HG03469 (cell line): ENCODE measurements around the gene DDX59.
A peak's percentile ranks its signal among the peaks of the same experiment; 100 is the strongest.

Experiments
- ATAC-seq: cut with Tn5 transposase; IDR thresholded peaks from one replicate; pipeline ENCODE4 v1.9.1; 2021; ENCODE audit warnings: mild to moderate bottlenecking, moderate library complexity, moderate number of reproducible peaks; ENCODE audit not compliant: unreplicated experiment

Gene DDX59

DNA sequence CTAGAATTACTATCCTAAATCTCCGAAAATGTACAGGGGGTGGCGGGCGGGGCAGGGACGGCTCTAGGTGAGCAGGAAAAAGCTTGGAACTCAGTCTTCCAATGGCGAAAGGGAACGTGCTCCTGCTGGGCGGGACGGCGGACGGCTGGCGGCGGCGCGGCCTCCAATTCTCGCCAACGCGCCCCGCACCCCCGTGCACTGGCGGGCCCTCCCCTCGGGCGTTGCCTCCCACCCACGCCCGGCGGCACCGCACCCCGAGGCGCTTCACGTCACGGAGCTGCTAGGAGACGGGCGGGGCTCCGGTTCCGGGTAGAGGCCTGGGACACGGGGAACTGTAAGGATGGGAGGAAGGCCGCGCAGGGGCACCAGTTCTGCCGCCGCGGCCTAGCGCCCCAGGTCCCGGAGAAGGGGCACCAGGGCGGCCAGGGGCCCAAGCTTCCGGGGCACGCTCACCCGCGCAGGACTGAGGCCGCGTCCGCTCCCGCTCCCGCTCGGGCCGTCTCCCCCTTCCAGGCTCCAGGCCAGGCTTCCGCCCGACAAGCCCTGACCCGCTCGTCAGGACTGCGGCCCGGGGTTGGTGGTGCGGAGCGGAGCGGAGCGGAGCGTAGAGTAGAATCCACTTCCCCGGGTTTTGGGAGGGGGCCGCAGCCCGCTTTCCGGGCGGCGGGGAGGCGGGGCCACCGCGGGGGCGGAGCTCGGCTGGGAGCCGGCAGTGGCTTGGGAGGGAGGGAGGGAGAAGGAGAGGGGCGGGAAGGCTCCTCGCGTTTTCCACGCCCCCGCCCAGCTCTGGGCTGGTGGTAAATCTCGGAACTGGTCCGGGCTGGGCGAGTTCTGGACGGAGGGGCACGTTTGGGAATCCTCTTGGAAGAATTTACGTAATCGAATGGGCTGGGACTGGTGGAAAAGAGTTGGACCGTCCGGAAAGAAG is at the start of gene DDX59:
TSS of gene DDX59 (minus strand) at position 594 of the 928 bp plus-strand sequence. CDS start 3,167 bp downstream, outside the sequence.
- peak; percentile 70 for ATAC-seq

DNA sequence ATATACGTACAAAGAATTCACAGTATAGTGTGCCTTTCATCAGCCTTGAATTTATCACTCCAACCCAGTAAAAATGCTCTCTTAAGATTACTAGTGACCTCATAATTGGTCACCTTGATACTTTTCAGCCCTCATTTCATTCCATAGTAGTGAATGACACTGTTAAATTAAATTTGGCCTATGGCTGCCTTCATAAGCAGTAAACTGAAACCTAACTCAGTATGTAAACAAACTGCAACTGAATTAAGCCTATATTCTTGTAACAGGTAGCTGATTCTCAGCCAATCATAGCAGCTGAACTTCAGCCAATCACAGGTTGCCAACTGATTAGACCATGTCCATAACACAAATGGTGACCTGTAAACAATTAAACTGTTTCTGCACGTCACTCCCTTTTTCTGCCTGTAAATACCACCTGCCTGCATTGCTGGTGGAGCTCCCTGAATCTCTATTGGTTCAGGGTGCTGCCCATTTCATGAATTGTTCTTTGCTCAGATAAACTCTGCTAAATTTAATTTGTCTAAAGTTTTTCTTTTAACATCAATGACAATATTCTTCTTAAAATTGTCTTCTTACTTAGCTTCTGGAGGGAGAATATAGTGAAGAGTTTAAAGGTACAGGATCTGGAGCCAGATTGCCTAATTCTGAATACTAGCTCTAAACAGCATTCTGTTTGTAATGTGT is 44.9 kb upstream of the DDX59 start:
- no peak for ATAC-seq

DNA sequence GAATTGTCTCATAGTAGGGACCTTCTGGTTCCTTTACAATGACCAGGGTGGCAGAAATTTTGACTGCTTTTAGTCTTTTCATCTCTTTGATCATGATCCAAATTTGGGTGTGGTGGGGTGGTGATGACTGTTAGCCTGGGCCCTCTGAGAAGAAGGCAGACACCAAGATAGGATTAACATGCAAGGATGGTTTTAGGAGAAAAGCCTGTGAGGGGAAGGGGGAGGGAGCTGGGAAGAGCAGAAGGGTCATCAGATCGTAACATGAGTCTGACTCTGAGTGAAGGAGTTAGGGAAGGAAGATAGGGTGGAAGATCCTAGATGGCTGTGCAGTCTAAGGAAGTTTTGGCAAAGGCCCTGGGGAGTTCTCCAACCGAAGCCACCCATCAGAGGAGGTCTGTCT is 40.5 kb upstream of the DDX59 start:
- ATAC-seq = no peak

DNA sequence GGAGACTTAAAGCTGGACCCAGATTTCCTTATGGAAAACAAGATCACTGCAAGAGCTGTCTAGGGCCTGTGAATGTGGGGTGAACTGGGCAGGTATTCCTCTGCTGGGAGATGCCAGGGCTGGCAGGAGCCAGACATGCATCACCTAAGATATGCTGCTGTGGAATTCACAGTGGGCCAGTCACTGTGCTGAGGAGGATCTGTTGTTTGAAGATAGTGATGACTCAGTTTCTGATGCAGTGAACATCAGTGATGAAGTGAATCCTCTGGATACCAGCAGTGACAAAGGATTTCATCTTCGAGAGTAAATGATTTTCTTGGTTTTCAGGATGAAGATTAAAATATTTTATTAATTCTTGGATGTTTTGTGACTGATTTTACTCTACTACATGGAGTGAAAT is 39.1 kb upstream of the DDX59 start:
- no peak for ATAC-seq

DNA sequence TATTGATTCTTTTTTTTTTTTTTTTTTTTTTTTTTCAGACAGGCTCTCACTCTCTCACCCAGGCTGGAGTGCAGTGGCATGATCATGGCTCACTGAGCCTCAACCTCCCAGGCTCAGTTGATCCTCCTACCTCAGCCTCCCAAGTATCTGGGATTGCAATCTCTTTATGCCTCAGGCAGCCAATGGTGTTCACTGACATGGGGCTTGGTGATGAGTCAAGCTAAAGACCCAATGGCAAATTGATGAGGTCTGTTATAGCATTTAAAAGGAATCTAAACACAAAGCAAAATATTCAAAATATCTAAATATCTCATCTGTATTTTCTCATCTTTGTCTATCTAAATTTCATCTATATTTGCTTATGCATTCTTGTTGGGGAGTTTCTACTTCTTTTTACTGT is 38.5 kb upstream of the DDX59 start:
- ATAC-seq = no peak

DNA sequence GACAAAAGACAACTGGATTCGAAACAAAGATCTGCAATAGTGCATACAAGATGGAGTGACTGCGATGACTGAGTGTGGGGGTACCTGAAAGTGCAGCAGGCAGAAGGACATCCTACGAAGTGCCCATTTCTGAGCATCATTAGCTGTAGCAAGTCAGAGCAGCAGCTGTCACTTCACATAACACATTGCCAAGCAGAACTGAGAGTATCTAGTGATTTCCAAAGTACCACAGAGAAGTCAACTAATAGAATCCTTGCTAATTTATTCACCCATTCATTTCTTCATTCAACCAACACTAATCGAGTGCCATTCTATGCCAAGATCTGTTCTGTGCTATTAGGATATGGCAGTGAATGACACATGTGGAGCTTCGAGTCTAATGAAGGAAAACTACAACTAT is 37.4 kb upstream of the DDX59 start:
- ATAC-seq = no peak

DNA sequence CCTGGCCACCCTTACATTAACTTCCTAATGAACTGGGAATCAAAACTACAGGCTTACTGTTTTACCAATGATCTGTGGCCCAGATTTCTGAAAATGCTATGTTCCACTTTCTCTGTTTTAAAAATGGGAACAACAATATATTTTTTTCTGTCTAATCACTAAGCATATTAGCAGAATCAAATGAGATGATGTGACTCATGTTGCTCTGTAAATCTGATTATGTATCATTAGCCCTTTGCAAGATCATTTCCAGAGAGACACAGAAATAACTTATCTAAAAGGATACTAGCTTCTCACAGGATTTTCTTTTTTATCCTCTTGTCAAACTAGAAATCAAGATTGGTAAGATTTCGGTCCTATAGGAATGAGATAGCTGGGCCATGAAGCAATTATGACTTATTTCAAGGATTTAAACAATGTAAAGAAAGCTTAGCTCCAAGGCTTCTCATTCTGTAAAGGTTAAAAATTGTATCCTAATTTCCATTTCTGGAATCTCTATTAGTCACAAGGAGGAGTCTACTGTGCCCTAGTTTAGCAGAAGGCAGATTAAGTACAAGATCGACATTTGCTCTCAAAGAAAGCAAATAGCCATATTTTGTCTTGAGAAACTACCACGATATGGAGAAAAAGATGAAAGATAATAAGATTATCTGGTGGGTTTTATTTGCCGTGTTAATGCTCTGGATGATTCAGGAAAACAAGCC is 36.6 kb upstream of the DDX59 start:
- ATAC-seq = no peak

DNA sequence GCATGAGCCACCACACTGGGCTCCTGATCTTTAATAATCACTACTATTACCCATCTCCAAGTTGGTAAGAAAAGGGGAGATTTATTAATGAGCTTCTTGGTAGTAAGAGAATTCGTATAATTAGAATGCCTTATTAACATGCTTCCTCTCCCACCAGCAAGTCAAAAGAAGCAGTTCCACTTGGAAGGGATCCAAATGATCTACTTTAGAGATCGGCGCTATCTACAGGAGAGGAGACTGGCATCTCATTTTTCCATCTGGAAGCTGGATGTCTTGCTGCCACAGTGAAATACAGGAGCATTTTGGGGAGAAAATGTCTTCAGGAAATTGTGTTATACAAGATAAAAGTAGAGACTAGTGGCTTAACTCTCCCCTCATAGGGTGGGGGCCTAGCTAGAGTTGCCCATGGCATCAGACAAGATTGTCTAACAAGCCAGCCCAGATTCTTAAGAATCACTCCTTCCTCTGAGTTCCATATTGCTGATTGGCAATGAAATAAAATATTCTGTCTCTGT is 35.3 kb upstream of the DDX59 start:
- no peak for ATAC-seq

DNA sequence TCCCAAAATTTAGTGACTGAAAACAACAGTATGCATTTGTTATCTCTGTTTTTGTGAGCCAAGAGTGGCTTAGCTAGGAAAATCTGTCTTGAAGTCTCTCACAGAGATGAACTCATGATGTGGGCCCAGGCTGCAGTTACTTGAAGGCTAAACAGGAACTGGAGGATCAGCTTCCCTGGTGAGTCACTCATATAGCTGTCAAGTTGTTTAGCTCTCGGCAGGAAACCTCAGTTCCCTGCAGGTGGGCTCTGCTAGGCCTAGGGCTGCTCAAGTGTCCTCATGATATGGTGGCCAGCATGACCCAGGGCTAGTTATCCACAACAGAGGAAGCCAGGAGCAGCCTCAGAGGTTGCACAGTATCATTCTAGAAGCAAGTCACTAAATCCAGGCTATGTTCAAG is 30.2 kb upstream of the DDX59 start:
- no peak for ATAC-seq

DNA sequence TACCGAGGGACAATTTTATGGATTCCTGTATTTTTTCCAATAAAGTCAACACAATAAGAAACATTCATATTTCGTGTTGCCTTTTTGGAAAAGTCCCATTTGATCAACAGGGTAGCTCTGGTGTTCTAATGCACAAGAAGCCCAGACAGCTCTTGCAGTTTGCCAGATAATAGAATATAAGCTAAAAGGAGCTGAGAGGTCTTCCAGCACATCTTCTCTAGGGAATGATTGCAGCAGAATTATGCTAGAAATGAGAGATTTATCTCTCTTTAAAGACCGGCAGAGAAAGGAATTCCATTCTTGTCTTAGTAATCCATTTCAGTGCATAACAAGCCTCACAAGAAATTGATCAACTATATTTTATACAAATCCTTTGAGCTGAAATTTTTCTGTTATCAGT is 25.0 kb upstream of the DDX59 start:
- ATAC-seq = no peak

DNA sequence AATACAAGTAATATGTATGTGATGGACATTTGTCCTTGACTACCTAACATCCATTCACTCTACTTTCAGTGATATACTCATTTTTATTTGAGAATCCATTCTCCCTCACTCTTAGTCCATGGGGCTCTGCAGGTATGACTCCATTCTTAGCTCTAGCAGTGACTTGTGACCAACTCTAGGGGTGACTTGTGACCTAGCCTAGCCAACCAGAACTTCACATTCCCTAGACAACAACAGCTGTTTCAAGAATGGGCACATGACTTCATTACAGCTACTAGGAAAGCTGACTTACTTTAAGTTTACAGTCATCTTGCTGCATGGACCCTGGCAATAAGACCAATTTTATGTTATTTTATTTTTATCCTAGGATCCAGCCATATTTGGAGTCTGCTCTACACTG is 23.6 kb upstream of the DDX59 start:
- no peak for ATAC-seq

DNA sequence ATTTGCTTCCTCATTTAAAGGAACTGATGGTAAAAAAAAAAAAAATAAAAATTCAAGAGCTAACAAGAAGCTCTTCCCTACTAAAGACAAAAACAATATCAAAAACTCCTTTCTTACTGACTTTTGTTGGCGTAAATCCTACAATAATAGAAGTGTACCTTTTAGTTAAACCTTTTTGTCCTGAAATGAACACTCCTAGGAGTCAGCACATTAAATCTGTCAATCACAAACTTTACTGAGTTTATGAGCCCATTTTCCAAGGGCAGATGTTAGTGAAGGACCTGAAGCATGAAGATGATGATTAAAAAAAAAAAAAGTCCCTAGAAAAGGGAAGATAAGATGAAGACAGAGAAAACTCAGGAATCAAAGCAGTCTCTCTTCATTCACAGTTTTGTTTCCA is 22.6 kb upstream of the DDX59 start:
- no peak for ATAC-seq

DNA sequence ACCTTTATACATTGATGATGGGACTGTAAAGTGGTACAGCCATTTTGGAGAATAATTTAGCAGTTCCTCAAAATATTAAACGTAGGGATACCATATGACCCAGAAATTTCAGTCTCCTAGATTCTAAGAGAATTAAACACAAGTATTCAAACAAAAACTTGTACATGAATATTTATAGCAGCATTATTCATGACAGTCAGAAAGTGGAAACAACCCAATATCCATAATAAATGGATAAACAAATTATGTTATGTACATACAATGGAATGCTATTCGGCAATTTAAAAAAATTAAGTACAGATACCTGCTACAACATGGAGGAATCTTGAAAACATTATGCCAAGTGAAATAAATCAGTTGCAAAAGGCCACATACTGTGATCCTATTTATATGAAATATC is 16.9 kb upstream of the DDX59 start:
- no peak for ATAC-seq

DNA sequence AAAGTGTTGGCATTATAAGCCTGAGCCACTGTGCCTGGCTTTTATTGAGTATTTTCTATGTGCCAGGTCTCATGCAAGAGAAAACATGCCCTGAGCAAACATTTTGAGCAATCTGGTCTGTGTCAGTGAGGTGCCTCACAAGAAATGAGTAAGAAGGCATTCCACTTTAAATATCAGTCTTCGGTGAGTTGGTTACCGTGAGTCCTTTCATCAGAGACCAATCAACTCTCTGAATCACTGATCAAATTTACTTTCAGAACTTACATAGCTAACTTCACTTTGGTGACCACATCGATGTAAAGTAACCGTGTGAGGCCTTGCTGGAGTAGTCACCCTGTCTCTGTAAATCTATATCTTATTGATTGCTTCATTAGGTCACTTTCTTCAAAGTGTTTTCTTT is 14.3 kb upstream of the DDX59 start:
- no peak for ATAC-seq

DNA sequence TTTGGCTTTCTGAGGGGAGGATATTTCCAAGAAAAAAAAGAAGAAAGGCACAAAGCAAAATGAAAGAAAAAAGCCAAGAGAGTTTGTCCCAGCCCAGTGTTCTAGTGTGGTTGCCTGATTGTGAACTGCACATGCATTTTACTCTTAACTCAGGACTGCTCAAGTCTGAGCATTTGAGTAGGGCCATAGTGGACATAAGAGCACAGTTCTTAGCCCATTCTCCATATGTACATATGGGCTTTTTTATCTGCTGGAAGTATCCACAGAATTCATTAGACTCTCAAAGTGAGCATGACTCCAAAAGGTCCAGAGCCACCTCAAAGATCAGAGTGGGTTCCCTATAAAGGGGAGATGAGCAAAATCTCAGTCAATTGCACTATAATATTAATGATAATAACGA is 13.6 kb upstream of the DDX59 start:
- ATAC-seq = no peak

DNA sequence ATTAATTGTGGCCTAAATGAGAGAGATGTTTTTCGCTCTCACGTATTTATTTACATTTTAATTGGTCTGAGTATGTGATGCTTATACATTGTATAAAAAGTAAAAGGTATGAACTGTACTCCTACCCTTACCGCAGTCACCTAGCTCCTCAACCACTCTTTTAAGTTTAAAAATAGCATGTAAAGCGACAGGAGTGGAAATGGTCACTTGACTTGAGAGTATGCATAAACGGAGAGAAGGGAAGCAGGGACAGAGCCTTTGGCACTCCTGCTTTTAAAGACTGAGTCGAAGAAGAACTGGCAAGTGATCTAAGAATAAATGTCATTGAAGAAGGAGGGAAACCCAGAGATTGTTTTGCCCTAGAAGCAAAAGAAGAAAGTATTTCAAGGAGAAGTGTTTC is 11.5 kb upstream of the DDX59 start:
- no peak for ATAC-seq

DNA sequence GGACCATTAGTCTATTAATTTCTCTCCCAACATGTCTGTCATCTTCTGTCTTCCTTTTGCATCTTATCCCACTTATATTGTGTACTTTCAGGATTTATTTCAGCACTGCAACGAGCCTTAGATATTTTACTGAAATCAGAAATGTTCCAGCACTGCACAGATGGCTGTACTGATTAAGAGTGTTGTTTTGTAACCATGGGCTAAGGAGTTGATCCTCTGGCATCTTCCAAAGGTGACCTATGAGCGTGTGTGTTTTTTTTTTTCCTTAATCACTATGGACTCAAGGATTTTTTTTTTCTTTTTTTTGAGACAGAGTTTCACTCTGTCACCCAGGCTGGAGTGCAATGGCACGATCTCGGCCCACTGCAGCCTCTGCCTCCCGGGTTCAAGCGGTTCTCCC is 7.1 kb upstream of the DDX59 start:
- no peak for ATAC-seq

DNA sequence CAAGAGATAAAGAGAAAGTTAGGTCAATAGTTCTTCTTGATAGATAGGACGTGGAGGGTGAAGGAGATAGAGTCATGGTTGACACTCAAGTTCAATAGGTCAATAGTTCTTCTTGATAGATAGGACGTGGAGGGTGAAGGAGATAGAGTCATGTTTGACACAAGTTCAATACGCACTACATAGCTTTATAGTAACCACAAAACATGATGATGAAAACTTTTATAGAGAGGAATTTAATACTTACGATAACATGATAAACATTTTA is 5.8 kb upstream of the DDX59 start:
- no peak for ATAC-seq

DNA sequence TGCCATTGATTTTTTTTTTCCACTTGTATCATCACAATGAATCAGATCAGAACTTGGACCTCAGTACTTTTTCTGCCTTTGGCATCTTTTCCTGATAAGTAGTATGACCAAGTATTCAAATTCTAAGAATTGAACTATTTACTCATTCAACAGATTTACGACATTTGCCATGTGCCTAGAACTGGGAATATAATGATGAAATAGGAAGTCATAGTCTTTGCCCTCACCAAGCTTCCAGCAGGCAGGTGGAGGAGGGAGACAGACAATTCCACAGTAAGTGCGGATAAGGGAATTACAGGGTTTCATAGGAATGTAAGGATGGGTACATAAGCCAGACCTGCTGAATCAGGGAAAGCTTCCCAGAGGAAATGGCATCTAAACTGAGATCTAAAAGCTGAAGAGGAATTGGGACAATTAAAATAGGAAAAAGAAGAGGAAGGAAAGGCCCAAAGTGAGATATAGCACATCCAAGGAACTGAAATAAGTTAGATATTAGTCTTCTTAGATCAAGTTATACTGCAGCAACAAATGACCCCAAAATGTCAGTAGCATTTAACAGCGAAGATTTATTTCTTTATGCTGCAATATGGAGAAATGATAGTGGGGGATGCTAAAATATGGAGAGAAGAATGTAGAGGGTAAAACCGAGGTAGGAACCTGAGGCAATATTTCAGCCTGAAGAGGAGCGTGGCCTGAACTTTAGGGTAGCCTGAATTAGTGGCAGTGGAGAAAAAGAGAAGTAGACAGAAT is 5.3 kb upstream of the DDX59 start:
- no peak for ATAC-seq

DNA sequence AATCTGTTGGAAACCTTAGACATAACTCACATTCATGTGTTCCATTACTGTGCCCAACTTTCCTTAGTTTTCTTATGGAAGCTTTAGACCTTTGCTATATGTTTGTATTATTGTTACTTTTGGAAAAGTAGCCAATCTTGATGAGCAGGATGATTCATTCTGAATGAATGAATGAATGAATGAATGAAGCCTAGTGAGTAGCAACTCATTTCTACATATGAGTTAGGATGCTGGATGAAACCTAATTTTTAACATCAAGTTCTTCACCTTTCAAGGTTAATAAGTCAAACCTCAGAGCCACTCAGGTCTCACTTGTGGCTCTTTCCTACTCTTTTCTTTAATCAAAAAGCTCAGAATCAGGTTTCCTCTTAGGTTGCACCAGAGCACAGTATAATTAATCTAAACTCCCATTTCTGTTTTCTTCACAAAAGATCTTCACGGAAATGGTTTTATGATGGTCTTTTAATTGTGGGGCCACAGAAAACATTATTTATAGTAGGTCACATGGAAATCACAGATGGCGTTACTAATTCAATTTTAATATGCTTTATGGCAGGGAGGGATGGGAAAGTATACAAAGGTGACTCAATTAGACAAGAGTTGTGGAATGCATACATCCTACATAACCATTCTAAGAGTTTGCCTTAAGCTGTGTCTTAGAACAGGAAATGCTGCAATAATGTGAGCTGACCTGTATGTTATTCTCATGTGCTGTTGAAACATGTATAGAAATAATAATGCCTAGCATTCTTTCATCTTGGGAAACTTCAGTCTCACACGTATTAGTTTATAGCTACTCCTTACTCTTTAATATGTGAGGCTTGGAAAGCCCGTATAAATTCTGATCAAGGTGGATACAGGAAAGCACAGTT is 4.5 kb upstream of the DDX59 start:
- no peak for ATAC-seq
